ENCODE measurements around the gene UNC80. TPM values are rescaled to one million over a fixed set of nuclear protein-coding genes. Genes with fewer than 3 reads are reported as not detected.

UNC80 gene
- total and polyA plus RNA-seq, 2 experiments from 2014 or later: 0.03 to 0.12 TPM

GRCh38 chr2:210007895-210008294 lies 236.3 kb downstream of the UNC80 start:
- H3K4me2 ChIP-seq: no peak overlapping the region
- H3K27ac ChIP-seq: no peak overlapping the region
- H3K9me2 ChIP-seq (replicated peaks; ENCODE audit: insufficient read depth): no peaks in the 10 kb centered on the region
- H3K4me1 ChIP-seq (ENCODE audit: insufficient read depth): peaks cover 9% of the 10 kb centered on the region
- H3K27me3 ChIP-seq: no peaks in the 10 kb centered on the region
- WGBS (ENCODE audit: low lambda C conversion rate, missing lambda C conversion rate): 91% methylated on average over 2 of the region's 2 CpGs
- H3K9me3 ChIP-seq (ENCODE audit: low read depth): no peaks in the 10 kb centered on the region
- no peak for DNase-seq (ENCODE audit: low spot score)
- peaks cover 21% of the 10 kb centered on the region for H4K20me1 ChIP-seq (ENCODE audit: insufficient read depth, poor library complexity, severe bottlenecking)
- H3K4me3 ChIP-seq: no peak overlapping the region
- TF ChIP-seq EZH2phosphoT487 (IDR thresholded peaks at IDR 0.05; ENCODE audit: low read depth, severe bottlenecking, unreplicated experiment) (no peak), EZH2 (IDR thresholded peaks at IDR 0.05; ENCODE audit: borderline replicate concordance) (no peak)
- TF ChIP-seq, protein P1, sequence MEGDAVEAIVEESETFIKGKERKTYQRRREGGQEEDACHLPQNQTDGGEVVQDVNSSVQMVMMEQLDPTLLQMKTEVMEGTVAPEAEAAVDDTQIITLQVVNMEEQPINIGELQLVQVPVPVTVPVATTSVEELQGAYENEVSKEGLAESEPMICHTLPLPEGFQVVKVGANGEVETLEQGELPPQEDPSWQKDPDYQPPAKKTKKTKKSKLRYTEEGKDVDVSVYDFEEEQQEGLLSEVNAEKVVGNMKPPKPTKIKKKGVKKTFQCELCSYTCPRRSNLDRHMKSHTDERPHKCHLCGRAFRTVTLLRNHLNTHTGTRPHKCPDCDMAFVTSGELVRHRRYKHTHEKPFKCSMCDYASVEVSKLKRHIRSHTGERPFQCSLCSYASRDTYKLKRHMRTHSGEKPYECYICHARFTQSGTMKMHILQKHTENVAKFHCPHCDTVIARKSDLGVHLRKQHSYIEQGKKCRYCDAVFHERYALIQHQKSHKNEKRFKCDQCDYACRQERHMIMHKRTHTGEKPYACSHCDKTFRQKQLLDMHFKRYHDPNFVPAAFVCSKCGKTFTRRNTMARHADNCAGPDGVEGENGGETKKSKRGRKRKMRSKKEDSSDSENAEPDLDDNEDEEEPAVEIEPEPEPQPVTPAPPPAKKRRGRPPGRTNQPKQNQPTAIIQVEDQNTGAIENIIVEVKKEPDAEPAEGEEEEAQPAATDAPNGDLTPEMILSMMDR (IDR thresholded peaks at IDR 0.05; ENCODE audit: poor library complexity): no peak
- no peak overlapping the region for H2AFZ ChIP-seq
- H3K36me3 ChIP-seq (replicated peaks; ENCODE audit: insufficient read depth, low read depth): no peaks in the 10 kb centered on the region
- H3K79me2 ChIP-seq: peaks cover 100% of the 10 kb centered on the region

GRCh38 chr2:210009126-210009525 lies 237.5 kb downstream of the UNC80 start:
- TF ChIP-seq, protein P1 (IDR thresholded peaks at IDR 0.05; ENCODE audit: poor library complexity): no peak
- TF ChIP-seq EZH2phosphoT487 (IDR thresholded peaks at IDR 0.05; ENCODE audit: low read depth, severe bottlenecking, unreplicated experiment): no peak
- no peak for TF ChIP-seq EZH2 (IDR thresholded peaks at IDR 0.05; ENCODE audit: borderline replicate concordance)
- Histone ChIP-seq H3K79me2 (peaks cover 95% of the 10 kb centered on the region), H4K20me1 (ENCODE audit: insufficient read depth, poor library complexity, severe bottlenecking) (peaks cover 21% of the 10 kb centered on the region), H3K4me2 (no peak overlapping the region), H3K9me2 (replicated peaks; ENCODE audit: insufficient read depth) (no peaks in the 10 kb centered on the region), H2AFZ (no peak overlapping the region), H3K4me1 (ENCODE audit: insufficient read depth) (peaks cover 3% of the 10 kb centered on the region), H3K27ac (no peak overlapping the region), H3K4me3 (no peak overlapping the region), H3K9me3 (ENCODE audit: low read depth) (no peaks in the 10 kb centered on the region), H3K27me3 (no peaks in the 10 kb centered on the region), H3K36me3 (replicated peaks; ENCODE audit: insufficient read depth, low read depth) (no peaks in the 10 kb centered on the region)
- no peak for DNase-seq (ENCODE audit: low spot score)
- 81% methylated on average over 6 of the region's 6 CpGs for WGBS (ENCODE audit: low lambda C conversion rate, missing lambda C conversion rate)

GRCh38 chr2:210009896-210010295 lies 238.3 kb downstream of the UNC80 start:
- Histone ChIP-seq H3K4me2 (no peak overlapping the region), H3K27me3 (no peaks in the 10 kb centered on the region), H3K4me3 (no peak overlapping the region), H3K36me3 (replicated peaks; ENCODE audit: insufficient read depth, low read depth) (no peaks in the 10 kb centered on the region), H2AFZ (no peak overlapping the region), H3K4me1 (ENCODE audit: insufficient read depth) (no peaks in the 10 kb centered on the region), H4K20me1 (ENCODE audit: insufficient read depth, poor library complexity, severe bottlenecking) (peaks cover 21% of the 10 kb centered on the region), H3K9me3 (ENCODE audit: low read depth) (no peaks in the 10 kb centered on the region), H3K79me2 (peaks cover 93% of the 10 kb centered on the region), H3K27ac (no peak overlapping the region), H3K9me2 (replicated peaks; ENCODE audit: insufficient read depth) (no peaks in the 10 kb centered on the region)
- TF ChIP-seq EZH2phosphoT487 (IDR thresholded peaks at IDR 0.05; ENCODE audit: low read depth, severe bottlenecking, unreplicated experiment): no peak
- TF ChIP-seq, protein P1 (IDR thresholded peaks at IDR 0.05; ENCODE audit: poor library complexity): no peak
- no peak for TF ChIP-seq EZH2 (IDR thresholded peaks at IDR 0.05; ENCODE audit: borderline replicate concordance)
- 45% methylated on average over 3 of the region's 3 CpGs for WGBS (ENCODE audit: low lambda C conversion rate, missing lambda C conversion rate)
- DNase-seq (ENCODE audit: low spot score): no peak

DNA sequence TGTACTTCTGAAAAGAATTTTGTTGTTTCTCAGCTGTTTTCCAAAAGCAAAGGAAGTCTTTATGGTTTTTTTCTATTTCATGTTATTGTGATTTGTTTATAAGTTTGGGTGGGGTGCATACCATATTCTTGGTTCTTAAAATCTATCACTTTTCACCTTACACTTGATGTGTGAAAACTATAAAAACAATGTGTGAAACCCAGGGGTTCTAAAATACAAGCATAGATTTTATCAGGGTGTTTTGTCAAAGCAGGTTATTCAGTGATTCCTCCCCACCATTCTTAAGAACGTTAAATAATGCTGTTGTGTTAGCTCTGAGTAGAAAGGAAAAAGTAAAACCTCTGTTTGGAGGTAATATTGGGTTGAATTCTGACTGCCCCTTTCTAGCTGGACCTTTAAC lies 248.5 kb downstream of the UNC80 start:
- peaks cover 6% of the 10 kb centered on the region for H3K79me2 ChIP-seq
- H3K36me3 ChIP-seq (replicated peaks; ENCODE audit: insufficient read depth, low read depth): no peaks in the 10 kb centered on the region
- 93% methylated on average over 1 of the region's 1 CpG for WGBS (ENCODE audit: low lambda C conversion rate, missing lambda C conversion rate)
- no peak for DNase-seq (ENCODE audit: low spot score)
- no peaks in the 10 kb centered on the region for H3K9me3 ChIP-seq (ENCODE audit: low read depth)
- H3K4me1 ChIP-seq (ENCODE audit: insufficient read depth): no peaks in the 10 kb centered on the region
- H4K20me1 ChIP-seq (ENCODE audit: insufficient read depth, poor library complexity, severe bottlenecking): peaks cover 5% of the 10 kb centered on the region
- H3K27ac ChIP-seq: no peak overlapping the region
- H2AFZ ChIP-seq: no peak overlapping the region
- H3K27me3 ChIP-seq: no peaks in the 10 kb centered on the region
- H3K4me2 ChIP-seq: no peak overlapping the region
- H3K4me3 ChIP-seq: no peak overlapping the region
- TF ChIP-seq EZH2phosphoT487 (IDR thresholded peaks at IDR 0.05; ENCODE audit: low read depth, severe bottlenecking, unreplicated experiment) (no peak), EZH2 (IDR thresholded peaks at IDR 0.05; ENCODE audit: borderline replicate concordance) (no peak)
- TF ChIP-seq, protein P1 (IDR thresholded peaks at IDR 0.05; ENCODE audit: poor library complexity): no peak
- H3K9me2 ChIP-seq (replicated peaks; ENCODE audit: insufficient read depth): no peaks in the 10 kb centered on the region

Data from hepatocyte (in vitro differentiated cells).